Activated CD8-positive, alpha-beta T cell treated with anti-CD3 and anti-CD28 coated beads for 36 hours (primary cell): Measurements from ENCODE around the gene LMTK3. TPM values are rescaled to one million over a fixed set of nuclear protein-coding genes. Genes with fewer than 3 reads are reported as not detected.

ENCODE experiments used
- ATAC-seq: fragments of 200-7000 bp; cut with Tn5 transposase; one replicate; pipeline ENCODE4 v1.10.0; 2021; ENCODE audit warnings: mild to moderate bottlenecking, moderate library complexity
- CTCF ChIA-PET: fragments of 350-600 bp; sonication (Branson Sonifier 250); formaldehyde crosslinking; loops from one replicate; lab custom pipeline; 2021; ENCODE audit warnings: antibody characterized with exemption; lab: Charles Lee
- POLR2A ChIA-PET: fragments of 350-600 bp; sonication (Branson Sonifier 250); formaldehyde crosslinking; loops from one replicate; lab custom pipeline; 2021; ENCODE audit warnings: antibody characterized with exemption; lab: Charles Lee
- DNase-seq: peaks from one replicate; pipeline ENCODE4 v3.0.0-alpha.2; 2020
- H3K27ac Mint-ChIP-seq: one replicate; pipeline ENCODE4 v1.8.0; 2021; ENCODE audit warnings: mild to moderate bottlenecking, mixed read lengths
- H3K27me3 Mint-ChIP-seq: one replicate; pipeline ENCODE4 v1.8.0; 2021; ENCODE audit warnings: mixed read lengths
- H3K36me3 Mint-ChIP-seq: one replicate; pipeline ENCODE4 v1.8.0; 2021; ENCODE audit warnings: low read depth, mixed read lengths
- H3K4me1 Mint-ChIP-seq: one replicate; pipeline ENCODE4 v1.8.0; 2021; ENCODE audit warnings: low read depth, mixed read lengths
- H3K4me3 Mint-ChIP-seq: one replicate; pipeline ENCODE4 v1.8.0; 2021; ENCODE audit warnings: mild to moderate bottlenecking, moderate library complexity, mixed read lengths
- H3K9me3 Mint-ChIP-seq: one replicate; pipeline ENCODE4 v1.8.0; 2021; ENCODE audit warnings: mixed read lengths
- CTCF ChIP-seq: fragments of 200-600 bp; IDR thresholded peaks from one replicate; pipeline ENCODE4 v1.8.0; 2022; ENCODE audit warnings: antibody characterized with exemption, mild to moderate bottlenecking
- intact Hi-C: fragments of 100-400 bp; cut with micrococcal nuclease; formaldehyde crosslinking; loops from one replicate; pipeline ENCODE4 v1.10.0; 2022
- total RNA-seq, 2 experiments: library from RNA; stranded (reverse); gene quantifications; one replicate each; pipeline ENCODE4 v1.2.3, GENCODE V29; 2021

LMTK3 gene
- total RNA-seq, 2 experiments from 2014 or later: 3.4 to 4.0 TPM

DNA sequence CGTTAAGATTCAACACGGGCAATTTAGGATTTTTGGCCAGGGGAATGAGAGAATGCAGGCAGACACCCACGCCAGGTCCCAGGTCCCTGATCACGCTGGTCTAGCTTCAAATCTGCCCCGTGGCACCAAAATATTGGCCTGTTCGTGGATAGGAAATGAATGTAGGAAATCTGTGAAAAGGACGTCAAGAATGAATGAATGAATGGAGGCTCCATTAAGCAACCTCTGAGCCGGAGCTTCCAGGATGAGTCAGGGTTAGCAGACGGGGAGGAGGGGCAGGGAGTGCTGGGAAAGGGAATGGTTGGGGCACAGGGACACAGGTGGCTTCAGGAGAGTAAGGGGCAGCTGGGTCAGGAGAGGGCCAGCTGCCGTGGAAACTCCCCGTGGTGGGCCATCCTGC, 44.5 kb upstream of the LMTK3 start:
- Mint-ChIP-seq H3K4me1 (no peaks in the 10 kb centered on the region), H3K36me3 (no peaks in the 10 kb centered on the region), H3K9me3 (no peaks in the 10 kb centered on the region), H3K27ac (no peak overlapping the region), H3K4me3 (no peak overlapping the region), H3K27me3 (peaks cover 5% of the 10 kb centered on the region)
- DNase-seq (no peak), ATAC-seq (no peak)
- CTCF ChIA-PET: no interaction called here
- TF ChIP-seq CTCF: no peak
- POLR2A ChIA-PET: no interaction called here
- intact Hi-C loops: no loop called here

DNA sequence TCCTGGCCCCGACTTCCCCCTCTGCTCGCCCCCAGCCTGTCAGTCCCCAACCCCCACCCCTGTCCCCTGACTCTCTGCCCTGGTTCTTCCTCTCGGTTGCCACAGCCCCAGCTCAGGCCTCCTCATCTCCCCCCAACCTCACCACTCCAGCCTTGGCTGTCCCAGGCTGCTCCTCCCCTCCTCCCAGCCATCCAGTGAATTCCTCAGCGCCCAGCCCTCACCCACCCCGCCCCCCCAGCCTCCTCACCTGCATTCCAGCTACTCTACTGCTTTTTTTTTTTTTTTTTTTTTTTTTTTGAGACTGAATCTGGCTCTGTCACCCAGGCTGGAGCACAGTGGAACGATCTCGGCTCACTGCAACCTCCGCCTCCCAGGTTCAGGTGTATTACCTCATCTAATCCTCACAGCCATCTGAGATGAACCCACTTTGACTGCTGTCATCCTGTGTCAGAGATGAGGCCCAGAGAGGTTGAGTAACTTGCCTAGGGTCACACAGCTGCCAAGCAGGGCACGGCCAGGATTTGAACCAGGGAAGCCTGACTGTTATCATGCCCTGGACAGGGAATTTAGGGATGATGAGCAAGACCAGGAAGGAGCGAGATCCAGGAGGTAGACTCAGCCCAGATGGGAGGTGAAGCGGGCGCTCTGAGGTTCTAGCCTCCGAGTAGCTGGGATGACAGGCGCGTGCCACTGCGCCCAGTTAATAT, 42.9 kb upstream of the LMTK3 start:
- no peak overlapping the region for H3K4me3 Mint-ChIP-seq
- intact Hi-C loops: no loop called here
- no peak for DNase-seq
- no peaks in the 10 kb centered on the region for H3K36me3 Mint-ChIP-seq
- POLR2A ChIA-PET: no interaction called here
- H3K27me3 Mint-ChIP-seq: peaks cover 2% of the 10 kb centered on the region
- CTCF ChIA-PET: interaction anchor here (0.6 kb wide), 1 partner anchor 147 kb away, joined by 3 read pairs; no protein-coding TSS in a partner anchor
- no peak for ATAC-seq
- no peaks in the 10 kb centered on the region for H3K9me3 Mint-ChIP-seq
- H3K4me1 Mint-ChIP-seq: no peaks in the 10 kb centered on the region
- TF ChIP-seq CTCF: no peak
- no peak overlapping the region for H3K27ac Mint-ChIP-seq

GRCh38 chr19:48553676-48554384, 42.2 kb upstream of the LMTK3 start:
- ATAC-seq (no peak), DNase-seq (no peak)
- H3K36me3 Mint-ChIP-seq: no peaks in the 10 kb centered on the region
- no peak overlapping the region for H3K4me3 Mint-ChIP-seq
- ChIA-PET POLR2A (no interaction called here), CTCF (interaction anchor here (0.6 to 0.7 kb wide), 2 partner anchors 65 to 147 kb away, joined by 3 read pairs; no protein-coding TSS in a partner anchor)
- H3K9me3 Mint-ChIP-seq: no peaks in the 10 kb centered on the region
- H3K4me1 Mint-ChIP-seq: no peaks in the 10 kb centered on the region
- TF ChIP-seq CTCF: no peak
- H3K27ac Mint-ChIP-seq: no peak overlapping the region
- peaks cover 2% of the 10 kb centered on the region for H3K27me3 Mint-ChIP-seq
- intact Hi-C loops: no loop called here

- Mint-ChIP-seq H3K4me3 (no peak overlapping the region), H3K27ac (no peak overlapping the region), H3K27me3 (no peaks in the 10 kb centered on the region), H3K9me3 (no peaks in the 10 kb centered on the region), H3K36me3 (no peaks in the 10 kb centered on the region), H3K4me1 (no peaks in the 10 kb centered on the region)
- intact Hi-C loops: no loop called here
- POLR2A ChIA-PET: interaction anchor here (0.5 kb wide), 1 partner anchor 25 kb away, joined by 4 read pairs; no protein-coding TSS in a partner anchor
- CTCF ChIA-PET: interaction anchor here (0.6 to 0.9 kb wide), 2 partner anchors 11 to 36 kb away, joined by 3 read pairs; no protein-coding TSS in a partner anchor
- no peak for DNase-seq
- ATAC-seq: no peak
- TF ChIP-seq CTCF: no peak
Observed at GRCh38 chr19:48552406-48553322, 41.0 kb upstream of the LMTK3 start.
